Ovary (tissue), 9 donors: ENCODE data around the gene SYT2. TPM values are rescaled to one million over a fixed set of nuclear protein-coding genes. Genes with fewer than 3 reads are reported as not detected.

Experiments
- DNase-seq, 5 donors: peaks; one replicate each; pipeline ENCODE4 v3.0.0-alpha.2; 2019 to 2020
- H3K27ac ChIP-seq, 2 donors: fragments of 200-600 bp; one replicate each; pipeline versions ENCODE4 v1.5.1 to v1.8.0; 2019 to 2022
- H3K27me3 ChIP-seq: fragments of 200-600 bp; one replicate; pipeline ENCODE4 v1.8.0; 2022
- H3K36me3 ChIP-seq: fragments of 200-600 bp; sonication (generic); one replicate; pipeline ENCODE4 v1.5.1; 2019
- H3K4me1 ChIP-seq: one replicate; pipeline ENCODE4 v1.8.1; 2013; ENCODE audit warnings: mild to moderate bottlenecking, moderate library complexity; ENCODE audit not compliant: insufficient read depth
- H3K4me3 ChIP-seq: fragments of 200-600 bp; sonication (generic); one replicate; pipeline ENCODE4 v1.5.1; 2017
- H3K9me3 ChIP-seq, 2 donors: fragments of 200-600 bp in 1 of 2; sonication (generic) in 1 of 2; one replicate each; pipeline versions ENCODE4 v1.5.1 to v1.8.1; 2013 to 2019; ENCODE audit warnings: mild to moderate bottlenecking in 1 of 2, moderate library complexity in 1 of 2
- EP300 ChIP-seq: sonication (generic); formaldehyde crosslinking; IDR thresholded peaks from one replicate; pipeline ENCODE4 v1.6.1; 2017; ENCODE audit warnings: antibody characterized with exemption
- POLR2A ChIP-seq: fragments of 450-650 bp; IDR thresholded peaks from one replicate; pipeline ENCODE4 v1.6.1; 2017; ENCODE audit warnings: antibody characterized with exemption, mild to moderate bottlenecking, moderate library complexity
- WGBS, 3 donors: extraction: QIAGEN DNeasy Blood & Tissue Kit in 1 of 3; methylation state at CpG; one replicate each; pipeline versions ENCODE4 v1.1.5 to v1.1.7; 2013 to 2017; 5-methylcytosine and 5-hydroxymethylcytosine counted together
- intact Hi-C, 4 donors: fragments of 100-400 bp; cut with DNase I; formaldehyde crosslinking; loops; one replicate each; pipeline versions ENCODE4 v1.11.0 to v1.15.1; 2022 to 2023
- polyA plus RNA-seq, 2 donors: library from polyadenylated mRNA; stranded (reverse); fragments of 200-250 nt in 1 of 2; fragments of 350-450 nt in 1 of 2; fragmentation: Illumina TruSeq in 1 of 2; extraction: RNeasy Lipid Tissue Mini Kit (QIAGEN cat#74804) in 1 of 2; gene quantifications; one replicate each; pipeline ENCODE4 v1.2.3, GENCODE V29; 2013 to 2014
- total RNA-seq, 7 donors: library from RNA; depleted of rRNA in 2 of 7; stranded (reverse); fragments of >200 nt in 2 of 7; fragmentation: NEBNext Ultra II Directional in 3 of 7; extraction: Animal tissue kit (Norgen Biotek cat#: 25700) in 3 of 7; gene quantifications; one replicate each; pipeline versions ENCODE4 v1.1.0 to v1.2.4, GENCODE V29; 2016 to 2023
- TF ChIP-seq, protein P1 (sequence below), 3 donors: fragments of 450-650 bp in 2 of 3; fragments of 200-600 bp in 1 of 3; IDR thresholded peaks; one replicate each; pipeline versions ENCODE4 v1.5.1 to v1.8.0; 2016 to 2022; ENCODE audit warnings: antibody characterized with exemption in 3 of 3, mild to moderate bottlenecking in 1 of 3
- donor health status: DM: no; HTN: no; CAD: no; lungs with moderate emphysema.
- donor health status: DM: no; HTN: no; CAD: no.
- donor health status: Bipolar disorder and iron deficiency.
- donor health status: DM: yes; HTN: yes; CAD: no.
- donor health status: DM: no; HTN: no; CAD: no.
- donor health status: DM: yes; HTN: yes; CAD: no.

SYT2 gene
- total and polyA plus RNA-seq, 9 donors = 0.34 to 5.5 (median 0.57) TPM; not detected in 1

DNA sequence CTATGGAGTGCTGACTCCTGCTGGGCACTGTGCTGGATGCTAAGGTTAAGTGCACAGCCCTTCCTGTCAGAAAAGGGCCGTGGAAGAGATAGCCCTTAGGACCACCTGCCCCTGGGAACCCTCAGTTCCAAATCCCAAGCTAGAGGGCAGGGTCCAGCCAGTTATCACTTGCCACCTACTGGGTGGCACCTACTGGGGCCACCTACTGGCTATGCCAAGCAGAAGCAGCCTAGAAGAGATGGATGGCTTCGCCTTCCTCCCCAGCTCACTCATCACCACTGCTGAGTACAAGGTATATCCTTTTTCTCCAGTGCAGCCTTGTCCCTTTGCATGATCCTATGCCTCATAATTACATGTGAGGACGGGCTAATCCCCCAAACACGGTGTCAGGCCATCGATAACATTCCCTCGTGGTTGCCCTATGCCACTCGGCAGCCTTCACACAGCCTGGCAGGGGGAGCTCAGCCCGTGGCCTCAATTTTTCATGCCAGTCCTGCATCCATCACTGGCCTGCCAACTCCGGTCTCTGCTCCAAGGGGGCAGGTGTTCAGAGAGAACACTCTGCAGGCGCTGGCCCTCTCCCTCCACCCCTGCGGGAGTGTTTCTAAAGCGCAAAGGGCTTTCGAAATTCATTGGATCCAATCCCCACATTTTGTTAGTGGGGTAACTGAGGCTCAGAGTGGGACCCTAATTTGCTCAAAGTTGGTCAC is 49.0 kb downstream of the SYT2 start:
- Histone ChIP-seq H3K27me3 (no peaks in the 10 kb centered on the region), H3K4me3 (no peak overlapping the region), H3K9me3 (no peaks in the 10 kb centered on the region), H3K36me3 (no peaks in the 10 kb centered on the region), H3K27ac (no peak overlapping the region), H3K4me1 (no peaks in the 10 kb centered on the region)
- WGBS, 3 donors = 86 to 89% (median 88%) methylated on average over 13 of the region's 13 CpGs
- intact Hi-C loops = no loop called here
- no peak for DNase-seq
- TF ChIP-seq POLR2A = no peak
- TF ChIP-seq EP300 = no peak
- TF ChIP-seq, protein P1, sequence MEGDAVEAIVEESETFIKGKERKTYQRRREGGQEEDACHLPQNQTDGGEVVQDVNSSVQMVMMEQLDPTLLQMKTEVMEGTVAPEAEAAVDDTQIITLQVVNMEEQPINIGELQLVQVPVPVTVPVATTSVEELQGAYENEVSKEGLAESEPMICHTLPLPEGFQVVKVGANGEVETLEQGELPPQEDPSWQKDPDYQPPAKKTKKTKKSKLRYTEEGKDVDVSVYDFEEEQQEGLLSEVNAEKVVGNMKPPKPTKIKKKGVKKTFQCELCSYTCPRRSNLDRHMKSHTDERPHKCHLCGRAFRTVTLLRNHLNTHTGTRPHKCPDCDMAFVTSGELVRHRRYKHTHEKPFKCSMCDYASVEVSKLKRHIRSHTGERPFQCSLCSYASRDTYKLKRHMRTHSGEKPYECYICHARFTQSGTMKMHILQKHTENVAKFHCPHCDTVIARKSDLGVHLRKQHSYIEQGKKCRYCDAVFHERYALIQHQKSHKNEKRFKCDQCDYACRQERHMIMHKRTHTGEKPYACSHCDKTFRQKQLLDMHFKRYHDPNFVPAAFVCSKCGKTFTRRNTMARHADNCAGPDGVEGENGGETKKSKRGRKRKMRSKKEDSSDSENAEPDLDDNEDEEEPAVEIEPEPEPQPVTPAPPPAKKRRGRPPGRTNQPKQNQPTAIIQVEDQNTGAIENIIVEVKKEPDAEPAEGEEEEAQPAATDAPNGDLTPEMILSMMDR (IDR thresholded peaks at IDR 0.05) = no peak

- Histone ChIP-seq H3K36me3 (no peaks in the 10 kb centered on the region), H3K4me1 (no peaks in the 10 kb centered on the region), H3K27ac (no peak overlapping the region), H3K4me3 (no peak overlapping the region), H3K27me3 (no peaks in the 10 kb centered on the region), H3K9me3 (no peaks in the 10 kb centered on the region)
- intact Hi-C loops = no loop called here
- TF ChIP-seq, protein P1 (IDR thresholded peaks at IDR 0.05) = no peak
- TF ChIP-seq POLR2A (no peak), EP300 (no peak)
- 69 to 74% (median 71%) methylated on average over 3 of the region's 3 CpGs for WGBS, 3 donors
- no peak for DNase-seq
These were observed 50.3 kb downstream of the SYT2 start for GRCh38 chr1:202659974-202660373.

DNA sequence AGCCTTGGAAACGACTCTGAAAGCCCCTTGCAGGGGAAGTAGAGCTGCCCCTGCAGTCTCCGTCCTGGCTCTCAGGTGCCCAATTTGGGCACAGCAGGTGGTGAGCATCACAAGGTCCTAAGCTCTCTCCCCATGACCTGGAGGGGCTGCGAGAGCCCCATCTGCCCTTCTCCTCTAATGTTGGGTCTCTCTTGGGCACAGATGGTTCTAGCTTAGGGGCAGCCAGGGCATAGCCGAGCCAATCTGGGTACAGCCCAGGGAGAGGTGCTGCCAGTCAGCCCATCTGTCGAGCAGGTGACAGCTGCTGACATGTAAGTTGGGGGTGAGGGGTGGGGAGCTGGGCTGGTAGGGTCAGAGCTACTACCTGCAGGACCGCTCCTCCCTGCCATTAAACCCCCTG is 50.7 kb downstream of the SYT2 start:
- Histone ChIP-seq H3K36me3 (no peaks in the 10 kb centered on the region), H3K27me3 (no peaks in the 10 kb centered on the region), H3K9me3 (no peaks in the 10 kb centered on the region), H3K27ac (no peak overlapping the region), H3K4me3 (no peak overlapping the region), H3K4me1 (no peaks in the 10 kb centered on the region)
- 80 to 84% (median 84%) methylated on average over 6 of the region's 6 CpGs for WGBS, 3 donors
- DNase-seq = no peak
- TF ChIP-seq EP300 (no peak), POLR2A (no peak)
- TF ChIP-seq, protein P1 (IDR thresholded peaks at IDR 0.05) = no peak
- intact Hi-C loops = no loop called here

GRCh38 chr1:202658769-202659168 is 51.5 kb downstream of the SYT2 start:
- Histone ChIP-seq H3K27ac (no peak overlapping the region), H3K27me3 (no peaks in the 10 kb centered on the region), H3K36me3 (no peaks in the 10 kb centered on the region), H3K9me3 (no peaks in the 10 kb centered on the region), H3K4me1 (no peaks in the 10 kb centered on the region), H3K4me3 (no peak overlapping the region)
- TF ChIP-seq, protein P1 (IDR thresholded peaks at IDR 0.05) = no peak
- TF ChIP-seq EP300 (no peak), POLR2A (no peak)
- WGBS, 3 donors = 60 to 70% (median 64%) methylated on average over 2 of the region's 2 CpGs
- DNase-seq = no peak
- intact Hi-C loops = no loop called here
